ENCODE results near the gene DEF6.
A peak's percentile ranks its signal among the peaks of the same experiment; 100 is the strongest.

DEF6 gene

GRCh38 chr6:35273822-35274559 is 23.6 kb upstream of the DEF6 start:
- Mint-ChIP-seq H3K9me3 (no peaks in the 10 kb centered on the region), H3K4me1 (peaks cover 21% of the 10 kb centered on the region)

DNA sequence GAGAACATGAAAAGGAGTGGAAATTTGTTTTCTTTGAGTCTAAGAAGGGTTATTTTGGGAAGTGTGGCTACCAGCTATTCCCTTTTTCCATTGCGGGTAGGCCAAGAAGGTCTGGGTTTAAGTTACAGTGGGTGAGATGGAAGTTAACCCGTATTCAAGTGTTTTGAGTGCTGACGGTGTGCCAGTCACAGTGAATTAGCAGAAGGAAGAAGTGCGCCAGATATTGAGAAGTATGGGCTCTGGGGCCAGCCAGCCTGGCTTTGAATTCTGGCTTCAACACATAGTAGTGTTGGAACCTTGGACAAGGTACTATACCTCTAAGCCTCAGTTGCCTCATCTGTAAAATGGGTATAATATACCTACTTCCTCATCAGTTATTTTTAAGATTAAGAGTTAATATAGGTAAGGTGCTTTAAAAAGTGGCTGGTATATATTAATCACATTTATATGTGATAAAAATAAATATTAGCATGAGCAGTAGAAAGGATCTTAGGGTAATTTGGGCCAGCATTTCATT is 21.8 kb upstream of the DEF6 start:
- Mint-ChIP-seq H3K4me3 (no peak overlapping the region), H3K4me1 (peaks cover 30% of the 10 kb centered on the region), H3K27ac (no peak overlapping the region), H3K36me3 (ENCODE audit: low read depth) (peaks cover 4% of the 10 kb centered on the region), H3K27me3 (ENCODE audit: low read depth, poor library complexity) (peaks cover 4% of the 10 kb centered on the region), H3K9me3 (no peaks in the 10 kb centered on the region)
- TF ChIP-seq, protein P1, sequence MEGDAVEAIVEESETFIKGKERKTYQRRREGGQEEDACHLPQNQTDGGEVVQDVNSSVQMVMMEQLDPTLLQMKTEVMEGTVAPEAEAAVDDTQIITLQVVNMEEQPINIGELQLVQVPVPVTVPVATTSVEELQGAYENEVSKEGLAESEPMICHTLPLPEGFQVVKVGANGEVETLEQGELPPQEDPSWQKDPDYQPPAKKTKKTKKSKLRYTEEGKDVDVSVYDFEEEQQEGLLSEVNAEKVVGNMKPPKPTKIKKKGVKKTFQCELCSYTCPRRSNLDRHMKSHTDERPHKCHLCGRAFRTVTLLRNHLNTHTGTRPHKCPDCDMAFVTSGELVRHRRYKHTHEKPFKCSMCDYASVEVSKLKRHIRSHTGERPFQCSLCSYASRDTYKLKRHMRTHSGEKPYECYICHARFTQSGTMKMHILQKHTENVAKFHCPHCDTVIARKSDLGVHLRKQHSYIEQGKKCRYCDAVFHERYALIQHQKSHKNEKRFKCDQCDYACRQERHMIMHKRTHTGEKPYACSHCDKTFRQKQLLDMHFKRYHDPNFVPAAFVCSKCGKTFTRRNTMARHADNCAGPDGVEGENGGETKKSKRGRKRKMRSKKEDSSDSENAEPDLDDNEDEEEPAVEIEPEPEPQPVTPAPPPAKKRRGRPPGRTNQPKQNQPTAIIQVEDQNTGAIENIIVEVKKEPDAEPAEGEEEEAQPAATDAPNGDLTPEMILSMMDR (IDR thresholded peaks at IDR 0.05) = no peak
- DNase-seq = no peak

More at GRCh38 chr6:35273822-35274559, 23.6 kb upstream of the DEF6 start:
- no peak for DNase-seq
- no peak overlapping the region for H3K27ac Mint-ChIP-seq
- H3K4me3 Mint-ChIP-seq = no peak overlapping the region
- peaks cover 4% of the 10 kb centered on the region for H3K27me3 Mint-ChIP-seq (ENCODE audit: low read depth, poor library complexity)
- TF ChIP-seq, protein P1 (IDR thresholded peaks at IDR 0.05) = no peak
- H3K36me3 Mint-ChIP-seq (ENCODE audit: low read depth) = peaks cover 11% of the 10 kb centered on the region

DNA sequence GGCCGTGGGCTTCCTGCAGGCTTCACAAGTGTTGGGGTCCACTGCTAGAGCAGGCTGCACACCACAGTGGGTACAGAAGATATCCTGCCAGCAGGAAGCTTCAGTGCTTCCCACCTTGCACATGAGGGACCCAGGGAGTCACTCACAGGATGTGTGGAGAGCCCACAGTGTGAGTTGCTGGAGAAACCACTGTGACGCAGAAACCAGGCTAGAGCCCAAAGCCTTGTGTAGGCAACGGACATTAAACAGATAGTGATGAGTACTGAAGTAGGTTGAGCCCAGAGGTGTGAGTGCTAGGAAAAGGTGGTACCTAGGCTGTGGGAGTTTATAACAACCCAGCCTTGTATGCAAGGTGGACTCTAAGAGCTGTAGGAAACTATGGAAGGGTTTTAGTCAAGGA is 18.9 kb upstream of the DEF6 start:
- TF ChIP-seq, protein P1 (IDR thresholded peaks at IDR 0.05) = no peak
- Mint-ChIP-seq H3K4me1 (peaks cover 39% of the 10 kb centered on the region), H3K36me3 (ENCODE audit: low read depth) (peaks cover 25% of the 10 kb centered on the region), H3K9me3 (no peaks in the 10 kb centered on the region), H3K4me3 (no peak overlapping the region), H3K27me3 (ENCODE audit: low read depth, poor library complexity) (peaks cover 4% of the 10 kb centered on the region), H3K27ac (peak overlapping the region; percentile 71)
- no peak for DNase-seq

DNA sequence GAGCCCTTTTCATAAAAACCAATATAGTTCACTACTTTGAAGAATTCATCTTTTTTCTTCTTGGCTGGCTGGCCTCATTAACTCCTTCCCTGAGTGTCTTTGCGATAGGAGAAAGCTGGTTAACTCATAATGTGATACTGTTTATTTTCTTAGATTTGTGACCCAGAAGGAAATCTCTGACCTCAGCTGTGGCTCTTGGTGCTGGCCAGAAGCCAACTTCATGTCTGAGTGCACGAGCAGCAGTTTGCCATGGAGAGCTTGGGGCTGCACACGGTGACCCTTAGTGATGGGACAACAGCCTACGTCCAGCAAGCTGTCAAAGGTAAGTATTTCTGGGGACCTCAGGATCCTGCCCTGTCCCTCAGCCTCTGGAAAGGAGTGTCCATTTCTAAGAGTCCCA is 16.7 kb upstream of the DEF6 start:
- H3K9me3 Mint-ChIP-seq = no peaks in the 10 kb centered on the region

GRCh38 chr6:35282472-35282871 is 15.1 kb upstream of the DEF6 start:
- Mint-ChIP-seq H3K4me1 (peaks cover 24% of the 10 kb centered on the region), H3K36me3 (ENCODE audit: low read depth) (peaks cover 49% of the 10 kb centered on the region), H3K9me3 (no peaks in the 10 kb centered on the region), H3K27ac (no peak overlapping the region), H3K4me3 (no peak overlapping the region), H3K27me3 (ENCODE audit: low read depth, poor library complexity) (peaks cover 4% of the 10 kb centered on the region)
- TF ChIP-seq, protein P1 (IDR thresholded peaks at IDR 0.05) = no peak
- DNase-seq = no peak

More for the DNA sequence above, 16.7 kb upstream of the DEF6 start:
- H3K27ac Mint-ChIP-seq = no peak overlapping the region
- TF ChIP-seq, protein P1 (IDR thresholded peaks at IDR 0.05) = no peak
- H3K4me3 Mint-ChIP-seq = no peak overlapping the region
- DNase-seq = no peak
- H3K27me3 Mint-ChIP-seq (ENCODE audit: low read depth, poor library complexity) = peaks cover 4% of the 10 kb centered on the region
- H3K4me1 Mint-ChIP-seq = peaks cover 24% of the 10 kb centered on the region
- H3K36me3 Mint-ChIP-seq (ENCODE audit: low read depth) = peaks cover 36% of the 10 kb centered on the region

GRCh38 chr6:35283361-35283760 is 14.3 kb upstream of the DEF6 start:
- Mint-ChIP-seq H3K4me3 (no peak overlapping the region), H3K27ac (no peak overlapping the region), H3K4me1 (peaks cover 22% of the 10 kb centered on the region), H3K9me3 (no peaks in the 10 kb centered on the region), H3K27me3 (ENCODE audit: low read depth, poor library complexity) (peaks cover 4% of the 10 kb centered on the region), H3K36me3 (ENCODE audit: low read depth) (peaks cover 50% of the 10 kb centered on the region)
- DNase-seq = no peak
- TF ChIP-seq, protein P1 (IDR thresholded peaks at IDR 0.05) = no peak
